ENCODE measurements around the gene DOCK2.

DOCK2 gene

GRCh38 chr5:169864483-169864882 lies 227.4 kb downstream of the DOCK2 start:
- no peak for DNase-seq (ENCODE audit: low spot score)

GRCh38 chr5:169867347-169867746 lies 230.3 kb downstream of the DOCK2 start:
- no peak for DNase-seq (ENCODE audit: low spot score)

DNA sequence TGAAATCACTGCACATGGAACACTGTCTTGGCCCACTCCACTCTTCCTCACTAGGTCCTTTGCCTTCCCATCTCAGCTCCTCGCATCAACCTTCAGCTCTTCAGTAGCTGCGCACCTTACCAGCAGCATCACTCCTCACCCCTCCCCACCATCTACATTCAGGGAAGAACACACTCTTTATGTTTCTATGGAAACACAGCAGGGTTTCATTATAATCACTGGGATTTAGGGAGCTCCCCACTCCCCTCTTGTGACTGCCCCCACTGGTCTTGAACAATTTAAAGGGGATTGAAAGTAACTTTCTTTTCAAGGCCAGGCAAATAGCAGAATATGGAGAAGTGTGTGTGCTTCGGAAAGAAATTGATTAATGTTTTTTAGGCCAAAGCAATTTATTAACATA lies 232.0 kb downstream of the DOCK2 start:
- no peak for DNase-seq (ENCODE audit: low spot score)

- DNase-seq (ENCODE audit: low spot score): no peak
Observed at GRCh38 chr5:169870211-169870610, 233.1 kb downstream of the DOCK2 start.

GRCh38 chr5:169871826-169872490 lies 234.9 kb downstream of the DOCK2 start:
- DNase-seq (ENCODE audit: low spot score): no peak

DNA sequence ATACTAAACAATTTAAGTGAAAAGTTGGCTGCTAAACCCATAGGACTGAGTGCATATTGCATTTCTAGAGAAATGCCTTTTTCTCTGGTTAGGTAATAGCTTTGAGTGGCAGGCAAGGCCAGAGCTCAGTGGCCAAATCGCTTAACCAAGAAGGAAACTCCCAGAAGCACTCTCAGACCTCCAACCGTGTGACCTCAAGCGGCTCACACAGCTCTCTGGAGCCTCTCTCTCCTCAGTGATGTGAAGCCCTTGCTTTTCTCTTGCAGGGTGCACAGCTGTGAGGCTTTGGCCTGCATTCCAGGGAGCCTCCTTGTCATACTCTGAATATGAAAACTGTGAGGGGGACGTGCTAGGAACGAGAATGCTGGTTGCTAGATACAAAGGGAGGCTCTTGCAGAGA lies 236.6 kb downstream of the DOCK2 start:
- no peak for DNase-seq (ENCODE audit: low spot score)

DNA sequence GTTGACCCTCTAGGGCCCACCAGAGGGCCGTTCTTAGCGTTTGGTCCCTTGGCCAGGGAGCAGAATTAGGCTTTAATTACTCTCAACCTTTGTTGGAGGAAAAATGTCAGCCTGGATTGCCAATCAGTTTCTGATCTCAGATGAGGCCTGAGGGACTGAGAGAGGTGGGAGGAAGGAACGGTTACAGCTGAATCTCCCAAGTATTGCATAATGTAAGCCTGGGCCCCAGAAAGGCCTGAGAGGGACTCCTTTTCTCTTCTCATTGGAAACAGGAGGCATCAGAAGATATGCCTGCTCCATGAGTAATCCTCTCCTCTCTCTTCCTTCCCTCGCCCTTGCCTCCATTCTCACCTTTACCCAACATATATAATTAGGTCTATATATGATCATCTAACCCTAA lies 237.5 kb downstream of the DOCK2 start:
- no peak for DNase-seq (ENCODE audit: low spot score)

DNA sequence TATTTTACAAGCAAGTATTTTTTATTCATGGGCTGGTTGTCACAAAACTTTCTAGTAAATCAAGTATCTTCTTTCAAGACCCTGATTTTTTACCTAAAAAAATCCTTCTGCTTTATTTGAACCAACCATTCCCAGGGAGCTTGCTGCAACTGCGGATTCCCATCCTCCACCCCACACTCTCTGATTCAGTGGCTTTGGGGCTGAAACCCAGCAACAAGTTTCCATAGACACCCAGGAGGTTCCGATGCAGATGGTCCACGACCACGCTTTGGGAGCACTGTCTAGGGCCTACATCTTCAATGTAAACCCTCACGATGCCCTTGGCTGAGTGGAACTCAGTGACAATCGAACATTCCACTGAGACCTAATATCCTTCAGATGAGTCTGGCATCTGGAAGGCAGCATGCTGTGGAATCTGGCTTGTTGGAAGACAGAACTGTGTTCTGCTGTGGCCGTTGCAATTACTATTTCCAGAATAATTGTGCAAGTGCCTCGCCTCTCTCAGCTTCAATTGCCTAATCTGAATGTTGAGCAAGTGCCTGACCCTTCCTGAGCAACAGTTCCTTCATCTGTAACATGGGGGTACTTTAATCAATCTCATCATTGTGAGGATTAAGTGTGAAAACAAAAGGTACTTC lies 238.1 kb downstream of the DOCK2 start:
- DNase-seq (ENCODE audit: low spot score): no peak

DNA sequence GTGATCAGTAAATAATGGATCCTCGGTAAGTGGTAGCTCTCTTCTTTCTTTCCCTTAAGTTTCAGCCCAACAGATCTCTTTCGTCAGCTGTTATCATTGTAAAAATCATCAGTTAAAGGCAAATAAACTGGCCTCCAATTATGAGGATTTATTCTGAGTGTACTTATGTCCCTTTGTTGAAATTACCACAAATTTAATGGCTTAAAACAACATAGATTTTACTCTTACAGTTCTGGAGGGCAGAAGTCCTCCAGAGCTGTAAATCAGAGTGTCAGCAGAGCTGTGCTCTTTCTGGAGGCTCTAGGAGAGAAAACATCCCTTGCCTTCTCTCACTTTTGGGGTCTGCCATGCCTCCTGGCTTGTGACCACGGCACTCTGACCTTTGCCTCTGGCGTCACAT lies 238.7 kb downstream of the DOCK2 start:
- DNase-seq (ENCODE audit: low spot score): no peak

GRCh38 chr5:169876386-169876785 lies 239.3 kb downstream of the DOCK2 start:
- DNase-seq (ENCODE audit: low spot score): no peak

DNA sequence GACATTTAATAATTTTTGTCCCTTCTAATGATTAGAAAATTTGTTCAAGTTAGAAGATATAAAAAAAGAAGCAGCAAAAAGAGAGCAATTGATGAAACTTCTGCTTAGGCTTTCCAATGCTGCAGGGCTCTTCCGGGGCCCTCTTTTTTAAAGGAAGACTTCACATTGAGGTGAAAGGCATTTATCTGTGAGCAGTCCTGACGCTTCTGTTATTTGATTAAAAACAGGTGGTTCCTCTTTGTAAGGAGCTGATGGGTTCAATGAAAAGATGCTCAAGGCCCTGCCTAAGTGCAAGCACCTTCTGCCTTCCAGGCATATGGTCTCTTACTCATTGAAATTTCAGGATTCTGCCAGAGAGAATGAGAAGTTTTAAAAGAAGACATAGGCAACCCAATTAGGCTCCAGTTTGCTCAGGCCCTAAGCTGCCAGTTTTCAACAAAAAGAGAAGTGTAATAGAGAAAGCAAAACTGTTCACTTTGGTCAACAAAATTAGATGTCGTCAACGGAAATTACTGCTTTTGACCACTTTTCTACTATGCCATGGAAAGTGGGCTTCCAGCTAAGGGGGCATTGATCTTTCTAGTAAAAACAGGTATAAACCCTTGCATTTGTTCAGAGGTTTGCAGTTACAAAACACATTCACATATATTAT lies 243.1 kb downstream of the DOCK2 start:
- DNase-seq (ENCODE audit: low spot score): no peak

DNA sequence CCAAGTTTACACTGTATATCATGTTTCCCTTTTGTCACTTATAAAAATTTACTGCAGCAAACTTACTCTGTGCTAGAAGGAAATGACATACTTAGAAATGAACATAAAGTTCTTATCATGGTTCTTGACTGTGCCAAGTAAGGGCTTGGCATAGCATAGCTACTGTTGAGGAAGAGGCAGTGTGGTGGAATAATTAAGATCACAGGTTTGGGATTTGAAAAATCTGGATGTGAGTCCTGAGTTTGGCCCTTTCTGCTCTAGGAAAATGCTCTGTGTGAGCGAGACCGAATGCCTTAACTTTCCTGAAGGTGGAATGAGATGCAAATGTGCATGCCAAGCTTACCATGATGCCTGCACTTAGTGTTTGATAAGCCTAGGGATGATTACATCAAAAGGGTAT lies 243.7 kb downstream of the DOCK2 start:
- DNase-seq (ENCODE audit: low spot score): no peak

- DNase-seq (ENCODE audit: low spot score): no peak
Observed at GRCh38 chr5:169881702-169882303, 244.7 kb downstream of the DOCK2 start.

DNA sequence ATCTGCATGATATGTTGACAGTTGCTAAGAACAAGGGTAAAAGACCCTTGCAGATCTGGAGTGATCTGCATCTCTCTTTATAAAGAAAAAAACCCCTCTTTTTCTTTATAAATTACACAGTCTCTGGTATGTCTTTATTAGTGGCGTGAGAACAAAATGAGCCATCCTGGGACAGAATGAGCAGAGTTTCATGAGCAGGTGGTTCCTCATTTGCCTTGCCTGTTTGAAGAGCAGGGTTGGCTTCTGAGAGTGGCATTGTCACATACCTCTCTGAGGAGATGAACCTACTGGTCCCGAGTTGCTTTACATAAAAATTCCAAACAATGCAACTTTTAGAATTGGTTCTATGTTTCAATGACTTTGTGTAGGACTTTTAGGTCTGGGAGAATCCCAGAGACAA lies 249.0 kb downstream of the DOCK2 start:
- no peak for DNase-seq (ENCODE audit: low spot score)

GRCh38 chr5:169886677-169887076 lies 249.6 kb downstream of the DOCK2 start:
- DNase-seq (ENCODE audit: low spot score): no peak

DNA sequence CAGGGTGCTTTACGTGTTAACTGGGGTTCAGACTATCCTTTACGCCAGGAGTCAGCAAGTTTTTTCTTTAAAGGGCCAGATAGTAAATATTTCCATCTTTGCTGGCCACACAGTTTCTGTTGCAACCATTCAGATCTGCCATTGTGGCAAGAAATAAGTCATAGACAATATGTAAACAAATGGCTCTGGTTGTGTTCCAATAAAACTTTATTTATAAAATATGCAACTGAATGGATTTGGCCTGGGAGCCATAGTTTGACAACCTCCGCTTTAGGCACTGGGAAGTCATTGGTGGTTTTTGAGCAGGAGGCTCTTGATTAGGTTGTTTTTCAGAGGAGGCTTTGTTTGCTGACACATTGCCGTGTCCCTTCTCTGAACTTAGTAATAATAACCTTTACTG lies 252.5 kb downstream of the DOCK2 start:
- DNase-seq (ENCODE audit: low spot score): no peak

- no peak for DNase-seq (ENCODE audit: low spot score)
Observed at GRCh38 chr5:169893010-169893409, 255.9 kb downstream of the DOCK2 start.

GRCh38 chr5:169893571-169893970 lies 256.5 kb downstream of the DOCK2 start:
- DNase-seq (ENCODE audit: low spot score): no peak

- no peak for DNase-seq (ENCODE audit: low spot score)
Observed at GRCh38 chr5:169895926-169896325, 258.9 kb downstream of the DOCK2 start.

DNA sequence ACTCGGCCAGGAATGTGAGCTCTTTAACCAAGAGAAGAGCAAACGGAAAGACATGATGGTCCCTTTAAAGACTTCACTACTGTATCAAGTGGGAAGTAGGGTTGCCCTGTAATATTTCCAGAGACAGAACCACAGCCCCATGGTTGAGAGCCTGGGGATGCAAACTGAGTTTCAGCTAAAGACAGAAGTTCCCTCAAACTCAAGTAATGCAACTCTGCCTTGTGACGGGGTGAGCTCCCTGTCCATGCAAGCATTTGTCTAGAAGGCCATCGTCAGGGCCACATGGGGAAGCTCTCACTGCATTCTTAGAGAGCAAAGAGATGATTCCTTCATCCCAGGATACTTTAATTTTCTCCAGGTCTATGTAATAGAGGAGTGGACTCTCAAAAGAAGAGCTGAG lies 260.4 kb downstream of the DOCK2 start:
- DNase-seq (ENCODE audit: low spot score): no peak

- no peak for DNase-seq (ENCODE audit: low spot score)
Observed at GRCh38 chr5:169901896-169902295, 264.8 kb downstream of the DOCK2 start.

GRCh38 chr5:169904059-169904458 lies 267.0 kb downstream of the DOCK2 start:
- DNase-seq (ENCODE audit: low spot score): no peak

DNA sequence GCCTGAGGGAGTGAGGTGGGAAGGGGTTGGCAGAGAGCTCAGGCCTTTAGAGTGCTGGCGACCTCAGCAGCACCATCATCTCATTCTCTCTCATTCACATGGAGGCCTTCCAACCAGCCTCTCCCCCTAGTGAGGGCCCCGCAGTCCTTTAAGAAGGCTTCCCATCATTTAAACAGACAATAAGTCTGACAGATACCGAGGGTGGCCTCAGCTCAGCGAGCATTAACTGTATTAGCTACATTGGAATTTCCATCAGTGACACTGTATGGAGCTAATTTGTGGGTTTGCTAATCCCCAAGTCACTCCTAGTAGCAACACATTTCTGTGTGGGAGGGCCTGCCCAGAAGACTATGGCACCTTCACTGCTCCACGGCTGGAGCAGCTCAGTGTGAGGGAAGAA lies 267.4 kb downstream of the DOCK2 start:
- no peak for DNase-seq (ENCODE audit: low spot score)

All from CD4-positive, alpha-beta T cell treated with Interleukin-6 at 100 ng/mL for 8 hours (primary cell).